WI38 (cell line): ENCODE data around the gene TSHZ3.

ENCODE experiments used
- H3K4me3 ChIP-seq: 2 replicates; pipeline ENCODE4 v1.5.1; 2011; ENCODE audit warnings: low read depth, mild to moderate bottlenecking, control low read depth, low read length
- CTCF ChIP-seq: IDR thresholded peaks from 2 replicates; pipeline ENCODE4 v1.5.1; 2012; ENCODE audit warnings: low read depth, mild to moderate bottlenecking, control low read depth, low read length

Gene TSHZ3

GRCh38 chr19:31342926-31343325, 6.3 kb downstream of the TSHZ3 start:
- TF ChIP-seq CTCF: no peak
- no peak overlapping the region for H3K4me3 ChIP-seq

- TF ChIP-seq CTCF: no peak
- 0 out of 2 replicates have a peak overlapping the region, but pooled peaks have one; percentile 7 for H3K4me3 ChIP-seq
Observed at GRCh38 chr19:31340042-31341025, 8.9 kb downstream of the TSHZ3 start.

DNA sequence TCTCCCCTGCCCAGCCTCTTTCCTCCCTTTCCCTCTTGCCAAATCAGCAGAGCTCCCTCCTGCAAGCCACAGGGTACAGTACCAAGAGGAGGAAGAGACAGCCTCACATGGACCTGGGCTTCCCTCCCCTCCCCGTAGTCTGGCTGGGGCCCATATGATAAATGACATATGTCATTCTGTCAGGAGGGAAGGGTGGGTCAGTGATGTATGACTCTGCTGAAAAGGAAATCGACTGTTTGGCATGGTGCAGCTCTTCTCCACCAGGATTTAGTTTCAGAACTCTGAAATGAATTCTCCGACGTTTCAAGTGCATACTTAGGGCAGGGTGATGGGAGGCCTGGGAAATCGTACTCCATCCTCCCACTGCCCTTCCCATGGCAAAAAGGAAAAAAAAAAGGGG, 9.8 kb downstream of the TSHZ3 start:
- H3K4me3 ChIP-seq: peak overlapping the region; percentile 8; the same call in 1 of the 2 replicates
- no peak for TF ChIP-seq CTCF

DNA sequence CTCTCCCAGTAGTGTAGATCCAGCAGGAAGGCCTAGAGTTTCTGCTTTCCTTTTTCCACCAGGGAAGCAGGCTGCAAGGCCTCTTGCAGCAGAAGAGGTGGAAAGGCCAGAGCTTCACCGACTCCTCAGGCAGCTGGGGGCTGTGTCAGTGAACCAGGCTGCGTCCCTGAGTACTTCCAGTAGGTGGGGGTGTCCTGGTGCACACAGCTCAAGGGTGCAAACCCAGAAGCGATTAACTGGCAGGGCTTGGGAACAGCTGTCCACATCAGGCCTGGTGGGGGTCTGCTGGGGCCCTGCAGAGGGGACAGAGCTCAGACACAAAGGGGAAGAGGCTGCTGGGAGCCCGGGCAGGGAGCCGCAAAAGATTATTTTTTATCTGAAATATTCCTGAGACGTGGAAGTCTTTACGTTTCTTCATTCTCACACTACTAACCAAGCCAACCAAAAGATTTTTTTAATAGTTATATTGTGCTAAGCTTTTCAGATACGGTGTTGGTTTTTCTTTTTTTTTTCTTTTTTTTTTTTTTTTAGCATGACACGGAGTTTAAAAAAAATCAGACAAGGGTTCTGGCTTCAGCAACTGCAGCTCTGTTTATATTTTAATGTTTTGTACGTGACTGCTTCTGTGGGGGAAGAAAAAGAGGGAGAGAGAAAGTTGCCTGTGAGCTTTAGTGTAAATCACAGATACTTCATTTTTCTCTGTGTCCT, 11.0 kb downstream of the TSHZ3 start:
- H3K4me3 ChIP-seq: peak overlapping the region; percentile 31
- peak; percentile 87 for TF ChIP-seq CTCF

DNA sequence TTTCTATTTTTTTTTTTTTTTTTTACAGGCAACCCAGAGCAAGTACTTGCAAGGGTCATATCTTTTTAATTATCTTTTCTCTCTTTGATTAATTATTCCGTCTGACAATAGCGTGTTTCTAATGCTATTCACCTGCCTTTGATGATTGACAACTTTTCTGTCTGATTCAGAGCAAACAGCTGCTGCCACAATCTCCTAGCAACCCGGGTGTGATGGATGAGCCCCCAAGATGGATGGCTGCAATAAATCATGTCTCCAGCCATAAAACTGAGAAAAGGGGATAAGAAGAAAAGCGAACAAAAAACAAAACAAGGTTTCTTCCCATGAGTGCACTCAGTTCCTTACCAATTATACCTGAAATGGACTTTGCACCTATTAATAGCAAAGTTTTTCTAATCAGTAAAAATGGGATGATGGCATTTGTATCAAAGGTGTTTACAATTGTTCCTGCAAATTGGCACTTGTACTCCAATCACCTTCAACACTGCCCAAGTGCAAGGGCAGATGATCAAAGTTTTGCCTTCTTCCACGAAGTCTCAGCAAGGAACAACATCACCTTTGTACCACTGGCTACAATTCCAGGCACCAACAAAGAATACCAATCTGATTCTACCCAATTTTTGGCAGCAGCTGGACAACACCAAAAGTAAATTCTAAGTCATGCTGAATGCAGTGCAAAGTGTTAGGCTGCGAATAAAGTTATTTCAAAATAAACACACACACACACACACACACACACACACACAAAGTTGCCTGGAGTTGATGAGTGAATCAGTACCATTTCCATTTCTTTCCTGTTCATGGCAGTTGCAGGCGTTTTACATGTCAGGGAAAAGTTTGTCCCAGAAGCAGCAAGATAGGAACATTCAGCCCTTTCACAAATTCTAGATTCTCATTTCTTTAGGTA, 12.0 kb downstream of the TSHZ3 start:
- H3K4me3 ChIP-seq: no peak overlapping the region
- TF ChIP-seq CTCF: no peak

DNA sequence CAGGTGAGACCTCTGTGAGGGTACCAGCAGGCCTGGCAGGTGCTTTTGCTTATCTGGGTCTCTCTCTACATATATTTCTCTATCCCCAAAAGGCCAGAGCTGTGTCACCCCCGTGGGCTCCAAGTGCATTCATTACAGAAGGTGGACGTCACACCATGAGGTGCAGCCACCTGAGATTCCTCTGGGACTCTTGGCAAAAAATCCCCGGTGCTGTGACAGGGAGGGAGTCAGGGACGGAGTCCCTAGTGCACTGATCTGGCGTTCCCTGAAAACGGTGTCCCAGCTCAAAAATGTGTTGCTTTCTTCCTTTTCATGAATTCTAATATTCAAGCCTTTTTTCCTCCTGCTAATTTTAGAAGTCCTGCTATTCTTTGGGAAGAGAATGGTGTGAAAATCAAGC, 13.5 kb downstream of the TSHZ3 start:
- H3K4me3 ChIP-seq: no peak overlapping the region
- TF ChIP-seq CTCF: no peak
